Measurements from ENCODE around the gene GATAD1.

Gene GATAD1

DNA sequence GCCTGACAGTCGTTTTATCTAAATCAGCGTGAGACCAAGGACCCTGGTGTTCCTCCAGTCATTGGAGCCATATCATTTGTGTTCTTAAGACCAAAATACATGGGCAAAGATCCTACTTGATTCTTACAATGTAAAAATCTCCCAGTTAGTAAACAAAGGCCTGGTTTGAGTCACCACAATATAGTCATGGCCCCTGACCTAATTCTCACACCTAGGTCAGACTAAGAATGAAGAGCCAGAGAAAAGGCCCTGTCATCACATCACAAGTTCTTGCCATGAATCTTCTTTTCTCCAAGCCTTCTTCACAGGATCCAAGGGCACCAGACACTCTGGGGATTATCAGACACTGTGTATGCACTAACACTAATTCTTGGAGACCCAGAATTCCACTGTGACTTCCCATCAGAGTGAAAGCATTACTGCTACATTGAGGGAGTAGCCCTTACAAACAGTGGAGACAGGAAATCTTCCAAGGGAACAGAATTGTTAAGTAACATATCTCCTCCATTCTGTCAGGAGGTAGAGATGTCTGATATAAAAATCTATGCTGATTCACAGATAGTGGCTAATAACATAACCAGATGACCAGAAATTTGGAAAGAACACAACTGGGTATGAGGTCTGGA, 38.1 kb downstream of the GATAD1 start:
- no peak for DNase-seq

DNA sequence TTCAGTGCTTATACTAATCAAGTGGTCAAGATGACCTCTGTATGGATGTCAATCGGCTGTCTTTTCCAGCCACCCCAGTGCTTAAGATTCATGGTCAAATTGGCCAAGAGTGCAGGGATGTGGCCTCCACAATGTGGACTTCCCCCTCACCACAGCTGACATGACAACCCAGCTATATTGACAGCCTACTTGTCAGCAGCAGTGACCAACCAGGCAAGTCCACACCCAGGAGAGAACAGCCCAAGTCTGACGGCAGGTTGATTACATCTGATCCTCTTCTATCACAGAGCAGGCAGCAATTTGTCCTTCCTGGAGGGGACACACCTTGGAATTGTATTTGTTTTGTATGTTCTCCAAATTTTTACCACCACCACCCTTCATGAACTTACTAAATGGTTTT, 38.7 kb downstream of the GATAD1 start:
- no peak for DNase-seq

DNA sequence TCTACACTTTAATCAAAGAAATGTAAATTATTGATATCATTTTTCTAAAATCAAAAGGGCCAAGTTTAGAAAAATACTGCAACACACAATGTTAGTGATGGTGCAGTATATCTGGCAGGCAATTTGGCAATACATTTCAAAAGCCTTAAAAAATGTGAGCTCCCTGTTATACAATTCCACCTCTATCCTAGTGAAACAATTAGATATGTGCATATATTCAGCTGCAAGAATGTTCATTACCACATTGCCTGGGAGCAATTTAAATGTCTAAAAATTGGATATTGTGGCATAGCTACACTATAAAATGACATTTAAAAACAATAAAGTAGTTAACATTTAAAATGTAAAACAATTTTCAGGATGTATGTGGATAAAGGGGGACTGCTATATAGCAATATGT, 40.5 kb downstream of the GATAD1 start:
- no peak for DNase-seq

DNA sequence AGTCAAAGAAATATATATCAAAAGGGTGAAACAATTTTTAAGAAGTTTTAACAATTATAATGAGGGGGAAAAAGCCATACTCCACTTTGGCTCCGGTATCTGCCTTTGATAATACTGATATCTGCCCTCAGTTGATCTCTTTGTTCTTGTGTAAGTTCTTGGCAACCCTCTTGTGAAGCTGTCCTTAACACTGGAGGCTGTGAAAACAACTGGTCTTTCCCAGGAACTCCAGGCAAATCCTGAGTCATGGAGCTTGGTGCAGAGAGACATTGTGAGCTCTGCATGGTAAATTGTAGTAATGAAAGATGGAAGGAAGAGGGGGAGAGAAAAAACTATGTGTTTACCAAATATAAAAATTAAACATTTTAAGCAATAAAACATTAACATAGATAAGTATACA, 42.4 kb downstream of the GATAD1 start:
- no peak for DNase-seq

DNA sequence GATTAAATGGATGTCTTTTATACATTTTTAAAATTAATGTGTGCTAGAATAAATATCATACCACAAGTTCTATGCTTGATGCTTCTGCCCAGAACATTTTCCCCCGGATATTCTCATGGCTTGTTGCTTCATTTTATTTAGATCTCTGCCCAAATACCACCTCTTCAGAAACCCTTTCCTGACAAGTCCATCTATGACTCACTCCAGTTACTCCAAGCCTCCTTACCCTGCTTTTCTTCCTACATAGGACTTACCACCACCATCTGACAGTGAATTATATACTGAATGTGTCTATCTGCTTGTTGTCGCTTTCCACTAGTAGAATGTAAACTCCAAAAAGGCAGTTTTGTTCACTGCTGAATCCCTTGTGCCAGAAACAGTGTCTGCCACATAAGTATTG, 49.6 kb downstream of the GATAD1 start:
- no peak for DNase-seq

DNA sequence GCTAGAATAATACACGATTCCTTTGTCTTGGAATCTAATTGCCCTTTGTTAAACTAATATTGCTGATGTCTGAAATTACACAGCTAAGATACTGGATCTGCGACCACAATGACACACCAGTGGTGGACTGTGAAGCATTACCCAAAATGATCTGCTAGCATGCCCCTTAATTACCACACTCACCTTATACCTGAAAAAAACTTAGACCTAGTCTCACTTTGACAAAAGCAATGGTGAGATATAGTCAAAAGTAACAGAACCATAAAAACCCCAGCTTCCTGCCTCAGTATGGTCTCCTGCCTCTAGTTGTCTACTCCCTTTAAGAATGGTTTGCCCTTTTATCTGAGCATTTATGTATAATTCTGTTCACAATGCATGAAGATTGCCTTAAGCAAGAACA, 51.3 kb downstream of the GATAD1 start:
- DNase-seq = no peak

DNA sequence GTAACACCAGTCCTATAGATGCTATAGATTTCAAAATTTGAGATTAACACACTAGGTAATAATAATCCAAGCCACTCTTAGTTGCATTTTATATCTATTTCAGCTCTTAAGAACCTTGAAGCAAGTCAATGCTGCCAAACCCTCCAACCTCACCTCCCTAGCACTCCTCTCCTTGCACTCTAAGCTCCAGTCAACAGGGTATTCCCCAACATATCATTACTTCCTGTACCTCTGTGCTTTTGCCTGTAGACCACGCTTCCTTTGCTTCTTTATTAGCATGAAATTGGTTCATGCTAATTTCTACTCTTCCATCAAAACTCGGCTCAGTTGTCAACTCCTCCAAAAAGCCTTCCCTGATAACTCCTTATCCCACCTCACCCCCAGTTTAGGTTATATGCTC, 56.5 kb downstream of the GATAD1 start:
- DNase-seq = no peak

DNA sequence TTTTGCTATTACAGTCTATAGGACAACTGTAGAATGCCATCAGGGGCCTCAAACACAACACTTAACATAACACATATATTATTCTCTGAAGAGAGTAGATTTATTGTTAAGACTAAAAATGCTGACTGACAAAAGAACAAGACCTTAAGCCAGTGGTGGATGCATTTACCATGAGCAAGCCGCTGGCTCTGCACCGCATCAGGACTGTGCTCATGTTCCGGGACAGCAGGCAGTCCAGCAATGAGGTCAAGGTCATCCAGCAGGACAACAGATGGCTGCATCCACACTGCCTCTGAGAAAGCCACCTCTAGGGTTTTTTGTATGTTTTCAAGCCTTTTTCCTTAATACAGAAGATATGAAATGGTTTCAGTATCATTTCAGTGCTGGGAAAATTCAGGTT, 57.3 kb downstream of the GATAD1 start:
- DNase-seq = no peak

DNA sequence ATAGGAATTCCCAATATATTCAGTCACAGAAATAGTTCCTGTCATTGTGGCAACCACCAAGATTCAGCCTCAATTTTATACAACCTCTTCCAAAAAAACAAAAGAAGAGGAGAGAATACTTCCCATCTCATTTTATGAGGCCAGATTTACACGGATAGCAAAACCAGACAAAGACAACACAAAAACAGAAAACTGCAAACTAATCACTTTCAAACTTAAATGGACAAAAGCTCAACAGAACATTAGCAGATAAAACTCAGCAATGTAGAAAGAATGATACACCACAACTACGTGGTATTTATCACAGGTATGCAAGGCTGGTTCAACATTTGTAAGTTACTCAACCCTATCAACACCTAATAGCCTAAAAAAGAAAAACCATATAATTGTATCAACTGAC, 59.1 kb downstream of the GATAD1 start:
- no peak for DNase-seq

DNA sequence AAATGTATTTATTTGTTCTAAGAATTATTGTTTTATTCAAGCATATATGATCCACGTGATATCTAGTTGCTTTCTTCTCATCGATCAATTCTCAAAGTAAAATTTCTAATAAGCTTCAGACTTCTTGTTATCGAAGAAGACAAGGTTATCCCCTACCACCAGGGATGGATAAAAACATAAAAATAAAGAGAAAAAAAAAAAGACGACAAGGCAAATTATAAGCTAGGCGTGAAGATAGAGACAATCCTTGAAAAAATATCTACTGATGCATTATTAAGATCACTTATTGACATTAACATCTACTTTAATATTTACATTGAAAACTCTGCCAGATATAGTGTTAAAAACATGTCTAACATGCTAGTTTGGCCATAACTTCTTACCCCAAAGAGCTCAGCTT, 61.7 kb downstream of the GATAD1 start:
- no peak for DNase-seq
